Measurements from ENCODE around the gene MAP4K4.

The MAP4K4 gene

GRCh38 chr2:101729521-101730190, 32.1 kb downstream of the MAP4K4 start:
- H3K4me3 ChIP-seq (ENCODE audit: low read depth, low read length), result no peak overlapping the region
- no peak for TF ChIP-seq CTCF (IDR thresholded peaks at IDR 0.05; ENCODE audit: low read depth, low read length)

- no peak for TF ChIP-seq CTCF (IDR thresholded peaks at IDR 0.05; ENCODE audit: low read depth, low read length)
- H3K4me3 ChIP-seq (ENCODE audit: low read depth, low read length), result no peak overlapping the region
Measured at GRCh38 chr2:101731221-101732054, 33.9 kb downstream of the MAP4K4 start.

GRCh38 chr2:101732199-101732598, 34.7 kb downstream of the MAP4K4 start:
- no peak overlapping the region for H3K4me3 ChIP-seq (ENCODE audit: low read depth, low read length)
- no peak for TF ChIP-seq CTCF (IDR thresholded peaks at IDR 0.05; ENCODE audit: low read depth, low read length)

GRCh38 chr2:101732773-101733256, 35.3 kb downstream of the MAP4K4 start:
- no peak for TF ChIP-seq CTCF (IDR thresholded peaks at IDR 0.05; ENCODE audit: low read depth, low read length)

GRCh38 chr2:101733257-101733993, 35.9 kb downstream of the MAP4K4 start:
- H3K4me3 ChIP-seq (ENCODE audit: low read depth, low read length), result no peak overlapping the region
- no peak for TF ChIP-seq CTCF (IDR thresholded peaks at IDR 0.05; ENCODE audit: low read depth, low read length)

More at GRCh38 chr2:101732773-101733256, 35.3 kb downstream of the MAP4K4 start:
- H3K4me3 ChIP-seq (ENCODE audit: low read depth, low read length), result no peak overlapping the region

GRCh38 chr2:101734505-101735165, 37.1 kb downstream of the MAP4K4 start:
- no peak overlapping the region for H3K4me3 ChIP-seq (ENCODE audit: low read depth, low read length)

More at GRCh38 chr2:101734505-101735165, 37.1 kb downstream of the MAP4K4 start:
- no peak for TF ChIP-seq CTCF (IDR thresholded peaks at IDR 0.05; ENCODE audit: low read depth, low read length)
